ENCODE measurements around the gene TMEM163. TPM values are rescaled to one million over a fixed set of nuclear protein-coding genes. Genes with fewer than 3 reads are reported as not detected.

TMEM163 gene
- total RNA-seq, 1 donor from 2014 or later: 31.9 TPM

DNA sequence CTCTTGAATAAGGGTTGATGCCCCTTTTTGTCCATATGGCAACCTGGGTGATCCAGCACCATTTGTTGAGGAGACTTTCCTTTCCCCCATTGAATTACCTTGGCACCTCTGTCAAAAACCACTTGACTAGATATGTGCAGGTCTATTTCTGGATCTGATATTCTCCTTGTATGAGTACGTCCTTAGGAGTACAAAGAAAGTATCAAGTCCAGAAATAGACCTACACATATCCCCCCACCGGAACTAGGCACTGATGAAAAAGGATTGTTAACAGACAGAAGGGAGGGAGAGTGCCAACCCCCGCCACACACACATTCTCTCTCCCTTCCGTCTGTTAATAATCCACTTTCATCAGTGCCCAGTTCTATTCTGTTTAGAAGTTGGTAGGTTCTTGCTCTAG lies 225.0 kb downstream of the TMEM163 start:
- intact Hi-C loops (cut with DNase I): no loop called here
- no peaks in the 10 kb centered on the region for H3K36me3 ChIP-seq
- H3K4me3 ChIP-seq: no peak overlapping the region
- no peak for ATAC-seq
- H3K9me3 ChIP-seq: no peaks in the 10 kb centered on the region
- no peaks in the 10 kb centered on the region for H3K27me3 ChIP-seq (ENCODE audit: low read depth)
- no peak overlapping the region for H3K27ac ChIP-seq
- no peaks in the 10 kb centered on the region for H3K4me1 ChIP-seq
- TF ChIP-seq, protein P1, sequence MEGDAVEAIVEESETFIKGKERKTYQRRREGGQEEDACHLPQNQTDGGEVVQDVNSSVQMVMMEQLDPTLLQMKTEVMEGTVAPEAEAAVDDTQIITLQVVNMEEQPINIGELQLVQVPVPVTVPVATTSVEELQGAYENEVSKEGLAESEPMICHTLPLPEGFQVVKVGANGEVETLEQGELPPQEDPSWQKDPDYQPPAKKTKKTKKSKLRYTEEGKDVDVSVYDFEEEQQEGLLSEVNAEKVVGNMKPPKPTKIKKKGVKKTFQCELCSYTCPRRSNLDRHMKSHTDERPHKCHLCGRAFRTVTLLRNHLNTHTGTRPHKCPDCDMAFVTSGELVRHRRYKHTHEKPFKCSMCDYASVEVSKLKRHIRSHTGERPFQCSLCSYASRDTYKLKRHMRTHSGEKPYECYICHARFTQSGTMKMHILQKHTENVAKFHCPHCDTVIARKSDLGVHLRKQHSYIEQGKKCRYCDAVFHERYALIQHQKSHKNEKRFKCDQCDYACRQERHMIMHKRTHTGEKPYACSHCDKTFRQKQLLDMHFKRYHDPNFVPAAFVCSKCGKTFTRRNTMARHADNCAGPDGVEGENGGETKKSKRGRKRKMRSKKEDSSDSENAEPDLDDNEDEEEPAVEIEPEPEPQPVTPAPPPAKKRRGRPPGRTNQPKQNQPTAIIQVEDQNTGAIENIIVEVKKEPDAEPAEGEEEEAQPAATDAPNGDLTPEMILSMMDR (IDR thresholded peaks at IDR 0.05): no peak
- DNase-seq: no peak

DNA sequence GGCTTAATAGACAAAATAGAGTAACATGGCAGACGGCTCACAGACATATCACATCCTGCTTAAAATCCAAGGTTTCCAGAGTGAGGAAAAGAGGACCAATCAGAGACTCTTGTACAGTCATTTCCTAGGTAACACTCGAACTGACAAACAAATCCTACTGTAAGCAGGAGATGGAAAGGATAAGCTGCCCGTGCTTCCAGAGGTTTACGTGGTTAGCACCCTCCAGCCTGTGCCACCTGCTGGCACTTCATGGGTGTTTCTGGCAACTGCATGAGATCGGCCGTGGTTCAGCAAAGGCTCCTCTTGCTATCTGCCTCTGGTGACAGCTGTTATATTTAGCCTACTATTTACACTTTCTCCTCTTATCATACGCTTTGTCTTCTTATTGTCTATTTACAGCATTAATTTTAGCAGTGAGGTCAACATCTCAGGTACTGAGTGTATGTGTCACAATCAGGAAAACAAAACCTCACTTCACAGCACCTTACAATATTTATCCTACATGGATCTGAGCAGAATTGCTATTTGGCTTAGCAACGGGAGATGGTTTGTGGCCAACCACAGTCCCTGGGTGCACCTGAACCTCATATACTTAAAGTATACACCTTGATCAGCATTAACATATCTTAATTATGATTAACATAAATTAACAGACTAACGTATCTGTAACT lies 226.9 kb downstream of the TMEM163 start:
- TF ChIP-seq, protein P1 (IDR thresholded peaks at IDR 0.05): no peak
- Histone ChIP-seq H3K27ac (no peak overlapping the region), H3K27me3 (ENCODE audit: low read depth) (no peaks in the 10 kb centered on the region), H3K4me3 (no peak overlapping the region), H3K4me1 (no peaks in the 10 kb centered on the region), H3K9me3 (no peaks in the 10 kb centered on the region), H3K36me3 (no peaks in the 10 kb centered on the region)
- ATAC-seq (peak in 1 of 2 donors; percentile 78), DNase-seq (no peak)
- intact Hi-C loops (cut with DNase I): no loop called here

DNA sequence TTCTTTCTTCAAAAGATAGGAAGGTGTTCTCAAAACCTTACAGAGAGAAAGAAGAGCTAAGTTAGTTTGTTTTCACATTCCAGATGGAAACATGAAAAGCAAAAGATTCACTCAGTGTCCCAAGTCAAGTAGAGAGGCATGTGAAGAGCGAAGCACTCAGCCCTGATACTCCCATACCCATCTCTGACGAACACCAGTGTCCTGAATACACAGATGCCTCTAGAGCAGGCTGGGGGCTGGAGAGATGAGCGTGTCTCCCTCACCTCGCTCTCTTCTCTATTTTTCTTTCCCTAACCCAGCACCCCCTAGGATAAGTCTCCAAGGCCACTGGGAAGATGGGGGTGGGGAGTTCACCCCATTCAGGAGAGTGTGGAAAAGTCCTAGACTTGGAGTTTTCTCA lies 227.8 kb downstream of the TMEM163 start:
- H3K9me3 ChIP-seq: no peaks in the 10 kb centered on the region
- no peaks in the 10 kb centered on the region for H3K36me3 ChIP-seq
- H3K4me3 ChIP-seq: no peak overlapping the region
- no peaks in the 10 kb centered on the region for H3K4me1 ChIP-seq
- DNase-seq (no peak), ATAC-seq (no peak)
- intact Hi-C loops (cut with DNase I): no loop called here
- TF ChIP-seq, protein P1 (IDR thresholded peaks at IDR 0.05): no peak
- no peaks in the 10 kb centered on the region for H3K27me3 ChIP-seq (ENCODE audit: low read depth)
- no peak overlapping the region for H3K27ac ChIP-seq

DNA sequence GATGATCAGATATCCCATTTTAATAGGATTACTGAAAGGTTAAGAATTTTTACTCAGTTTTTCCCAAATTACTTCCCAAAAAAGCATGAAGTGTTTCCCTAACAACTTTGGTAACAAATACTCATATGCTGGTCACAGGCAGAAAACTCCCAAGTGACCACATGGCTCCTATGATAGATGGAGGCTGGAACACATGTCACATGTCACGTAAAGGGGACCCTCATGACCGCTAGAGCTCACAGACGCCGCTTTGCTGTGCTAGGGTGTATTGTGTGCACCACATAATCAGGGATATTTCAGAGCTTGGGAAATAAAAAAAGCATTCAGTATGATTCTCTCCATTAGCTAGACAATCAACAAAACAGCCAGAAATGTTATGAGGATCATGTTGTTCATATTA lies 228.2 kb downstream of the TMEM163 start:
- intact Hi-C loops (cut with DNase I): no loop called here
- TF ChIP-seq, protein P1 (IDR thresholded peaks at IDR 0.05): no peak
- no peak overlapping the region for H3K4me3 ChIP-seq
- no peaks in the 10 kb centered on the region for H3K36me3 ChIP-seq
- no peak overlapping the region for H3K27ac ChIP-seq
- no peaks in the 10 kb centered on the region for H3K9me3 ChIP-seq
- no peaks in the 10 kb centered on the region for H3K27me3 ChIP-seq (ENCODE audit: low read depth)
- H3K4me1 ChIP-seq: no peaks in the 10 kb centered on the region
- no peak for DNase-seq
- ATAC-seq: no peak

DNA sequence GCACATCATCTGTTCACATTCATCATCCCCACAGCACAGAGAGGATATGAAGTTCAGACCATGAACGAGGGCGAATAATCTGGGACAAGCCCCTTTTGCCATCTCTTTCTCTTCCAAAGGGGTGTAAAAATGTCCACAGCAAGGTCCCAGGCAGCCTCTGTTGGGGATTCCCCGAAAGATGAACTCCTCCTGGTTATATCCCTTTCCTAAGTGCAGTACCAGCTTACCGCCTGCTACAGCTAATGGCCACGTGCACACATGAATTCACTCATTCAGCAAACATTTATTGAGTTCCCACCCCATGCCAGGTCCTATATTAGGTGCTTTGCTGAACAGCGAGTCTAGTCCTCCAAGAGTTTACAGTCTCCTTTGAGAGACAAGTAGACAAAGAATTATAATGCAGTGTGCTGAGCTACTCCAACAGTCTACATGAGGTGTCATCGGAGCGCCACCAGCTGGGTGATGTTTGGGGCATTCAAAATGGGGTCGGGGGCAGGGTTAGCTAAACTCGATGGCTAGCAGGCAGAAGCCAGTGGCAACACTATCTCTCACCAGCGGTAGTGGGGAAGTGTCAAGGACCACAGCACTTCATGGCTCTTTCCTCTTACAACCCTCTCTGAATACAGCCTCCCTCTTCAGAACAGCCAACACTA lies 228.9 kb downstream of the TMEM163 start:
- H3K36me3 ChIP-seq: no peaks in the 10 kb centered on the region
- intact Hi-C loops (cut with DNase I): no loop called here
- H3K27ac ChIP-seq: no peak overlapping the region
- ATAC-seq (no peak), DNase-seq (no peak)
- H3K4me3 ChIP-seq: no peak overlapping the region
- TF ChIP-seq, protein P1 (IDR thresholded peaks at IDR 0.05): no peak
- no peaks in the 10 kb centered on the region for H3K9me3 ChIP-seq
- no peaks in the 10 kb centered on the region for H3K4me1 ChIP-seq
- no peaks in the 10 kb centered on the region for H3K27me3 ChIP-seq (ENCODE audit: low read depth)
